H1 (cell line): ENCODE results near the gene HOXA13. TPM values are rescaled to one million over a fixed set of nuclear protein-coding genes. Genes with fewer than 3 reads are reported as not detected.

ENCODE experiments used
- CBX8 ChIP-seq: fragments of 300-800, 300-1000 bp; sonication (generic); IDR thresholded peaks from 2 replicates; pipeline ENCODE4 v1.7.1; 2016; ENCODE audit warnings: low read depth, low read length, borderline replicate concordance
- EZH2 ChIP-seq: fragments of 200-600 bp; sonication (generic); IDR thresholded peaks from 2 replicates; pipeline ENCODE4 v1.7.1; 2012; ENCODE audit warnings: low read depth, mild to moderate bottlenecking, moderate library complexity, low read length, inconsistent platforms; ENCODE audit not compliant: severe bottlenecking
- JUND ChIP-seq: IDR thresholded peaks from 2 replicates; pipeline ENCODE4 v1.6.1; 2011; ENCODE audit warnings: mild to moderate bottlenecking, improper control_type of control experiment, low read length
- SIRT6 ChIP-seq: IDR thresholded peaks from one replicate; pipeline ENCODE4 v1.7.1; 2012; ENCODE audit warnings: low read length, inconsistent platforms
- polyA plus RNA-seq, 7 experiments: library from polyadenylated mRNA; depleted of rRNA in 3 of 7; stranded (reverse) in 5 of 7; unstranded in 2 of 7; fragments of >200 nt in 5 of 7; fragments of 200-250 nt in 2 of 7; gene quantifications; 1 replicate in 5 of 7; 2 replicates in 1 of 7; 4 replicates in 1 of 7; pipeline versions ENCODE4 v1.2.1 to v1.2.3, GENCODE V29; 2011 to 2013; ENCODE audit warnings: missing spikeins in 2 of 7, mixed read lengths in 2 of 7
- total RNA-seq: library from RNA; stranded (reverse); fragmentation: NEBNext Ultra II Directional; extraction: Animal tissue kit (Norgen Biotek cat#: 25700); gene quantifications from 2 replicates; pipeline ENCODE4 v1.2.1, GENCODE V29; 2021

The HOXA13 gene
- total and polyA plus RNA-seq, 2 of the 8 experiments (the other 6 are each of a cell fraction or from before 2014, with no cell fraction given): not detected

GRCh38 chr7:27151341-27151930 is 48.5 kb downstream of the HOXA13 start (continued):
- TF ChIP-seq CBX8: peak; percentile 99
- TF ChIP-seq EZH2: peak; percentile 75
- no peak for TF ChIP-seq JUND
- TF ChIP-seq SIRT6: no peak
